SH-SY5Y (cell line): ENCODE measurements around the gene DCAF15.

ENCODE experiments used
- GATA2 ChIP-seq: IDR thresholded peaks from 2 replicates; pipeline ENCODE4 v1.6.1; 2011; ENCODE audit warnings: mild to moderate bottlenecking, low read depth, low read length
- GATA3 ChIP-seq: IDR thresholded peaks from 2 replicates; pipeline ENCODE4 v1.6.1; 2011; ENCODE audit warnings: low read depth, mild to moderate bottlenecking, low read length, moderate library complexity

The DCAF15 gene

GRCh38 chr19:13937479-13938300 is 14.6 kb upstream of the DCAF15 start:
- TF ChIP-seq GATA2 (no peak), GATA3 (no peak)

- TF ChIP-seq GATA3: no peak
- TF ChIP-seq GATA2: no peak
Measured at GRCh38 chr19:13938301-13939064, 13.8 kb upstream of the DCAF15 start, which contains the start of gene PODNL1. PODNL1 (minus strand) TSS chr19:13938417; CDS start chr19:13938181, 236 bp downstream.

- TF ChIP-seq GATA3 (no peak), GATA2 (no peak)
Measured at GRCh38 chr19:13942023-13942684, 10.2 kb upstream of the DCAF15 start.

- no peak for TF ChIP-seq GATA3
Measured at GRCh38 chr19:13946414-13946813, 5.9 kb upstream of the DCAF15 start.

- TF ChIP-seq GATA2 (no peak), GATA3 (no peak)
Measured at GRCh38 chr19:13951043-13951442, 1.3 kb upstream of the DCAF15 start.

- TF ChIP-seq GATA2 (peak; percentile 86), GATA3 (no peak)
Measured at GRCh38 chr19:13951799-13952153, 533 bp upstream of the DCAF15 start.

GRCh38 chr19:13952931-13953531 is 722 bp downstream of the DCAF15 start:
- TF ChIP-seq GATA2 (no peak), GATA3 (no peak)

GRCh38 chr19:13954185-13954584 is 1.9 kb downstream of the DCAF15 start:
- TF ChIP-seq GATA3: no peak
- no peak for TF ChIP-seq GATA2

- TF ChIP-seq GATA2 (no peak), GATA3 (no peak)
Measured at GRCh38 chr19:13955662-13956364, 3.5 kb downstream of the DCAF15 start.

GRCh38 chr19:13956365-13956744 is 4.0 kb downstream of the DCAF15 start:
- no peak for TF ChIP-seq GATA2
- TF ChIP-seq GATA3: no peak

- TF ChIP-seq GATA3 (no peak), GATA2 (no peak)
Measured at GRCh38 chr19:13957051-13957450, 4.7 kb downstream of the DCAF15 start.

- TF ChIP-seq GATA3: no peak
- no peak for TF ChIP-seq GATA2
Measured at GRCh38 chr19:13958043-13958442, 5.7 kb downstream of the DCAF15 start.

GRCh38 chr19:13959141-13959961 is 7.0 kb downstream of the DCAF15 start:
- TF ChIP-seq GATA3 (no peak), GATA2 (no peak)
